Common myeloid progenitor, CD34-positive (primary cell): ENCODE measurements around the gene NBPF12.
"Not testable (repeated sequence)": the region's sequence is repeated elsewhere in the genome, so short reads cannot be mapped to it uniquely, and the experiment has no call there.

Experiments
- CTCF ChIA-PET: fragments of 350-600 bp; sonication (Branson Sonifier 250); formaldehyde crosslinking; loops from one replicate; lab custom pipeline; 2021; ENCODE audit warnings: antibody characterized with exemption; lab: Charles Lee
- POLR2A ChIA-PET: fragments of 350-600 bp; sonication (Branson Sonifier 250); formaldehyde crosslinking; loops from one replicate; lab custom pipeline; 2021; ENCODE audit warnings: antibody characterized with exemption; lab: Charles Lee
- DNase-seq, 3 donors: peaks; one replicate each; pipeline versions ENCODE4 v3.0.0 to v3.0.0-alpha.2; 2013
- H3K27ac ChIP-seq, 2 experiments: 1 replicate in 1 of 2; 2 replicates in 1 of 2; pipeline ENCODE4 v1.7.0; 2013; ENCODE audit warnings: inconsistent platforms in 2 of 2, low read length in 2 of 2, mild to moderate bottlenecking in 2 of 2, low read depth in 1 of 2, moderate library complexity in 1 of 2; ENCODE audit not compliant: severe bottlenecking in 2 of 2, insufficient read depth in 1 of 2, poor library complexity in 1 of 2
- H3K27me3 ChIP-seq, 5 experiments: replicated peaks in 2 of 5; 1 replicate in 3 of 5; 2 replicates in 2 of 5; pipeline versions ENCODE4 v1.6.1 to v1.7.0; 2013; ENCODE audit warnings: low read length in 4 of 5, mild to moderate bottlenecking in 2 of 5, moderate library complexity in 2 of 5, inconsistent platforms in 1 of 5; ENCODE audit not compliant: insufficient read depth in 5 of 5, control insufficient read depth in 4 of 5
- H3K36me3 ChIP-seq, 4 experiments: 1 replicate in 2 of 4; 2 replicates in 2 of 4; pipeline versions ENCODE4 v1.6.1 to v1.7.0; 2013; ENCODE audit warnings: low read length in 3 of 4, control low read depth in 1 of 4, mild to moderate bottlenecking in 1 of 4; ENCODE audit not compliant: control insufficient read depth in 4 of 4, insufficient read depth in 4 of 4
- H3K4me1 ChIP-seq, 4 experiments: 1 replicate in 3 of 4; 2 replicates in 1 of 4; pipeline versions ENCODE4 v1.6.1 to v1.7.1; 2013; ENCODE audit warnings: low read length in 3 of 4, mild to moderate bottlenecking in 3 of 4, control low read depth in 1 of 4, inconsistent platforms in 1 of 4, moderate library complexity in 1 of 4; ENCODE audit not compliant: control insufficient read depth in 4 of 4, insufficient read depth in 4 of 4; ENCODE audit errors: control extremely low read depth in 1 of 4
- H3K4me3 ChIP-seq, 7 experiments: 1 replicate in 4 of 7; 2 replicates in 3 of 7; pipeline versions ENCODE4 v1.5.1 to v1.7.0; 2013; ENCODE audit warnings: mild to moderate bottlenecking in 7 of 7, low read length in 6 of 7, moderate library complexity in 6 of 7, inconsistent platforms in 2 of 7, low read depth in 2 of 7, control low read depth in 1 of 7; ENCODE audit not compliant: insufficient read depth in 4 of 7, control insufficient read depth in 1 of 7; ENCODE audit errors: extremely low read depth in 1 of 7
- H3K9me3 ChIP-seq, 5 experiments: 1 replicate in 4 of 5; 2 replicates in 1 of 5; pipeline versions ENCODE4 v1.6.1 to v1.7.1; 2013; ENCODE audit warnings: low read length in 4 of 5, mild to moderate bottlenecking in 2 of 5, inconsistent platforms in 1 of 5, low read depth in 1 of 5, moderate library complexity in 1 of 5; ENCODE audit not compliant: control insufficient read depth in 4 of 5, insufficient read depth in 2 of 5; ENCODE audit errors: control extremely low read depth in 1 of 5
- WGBS: methylation state at CpG from one replicate; pipeline ENCODE4 v1.1.5; 2013; ENCODE audit not compliant: insufficient coverage; 5-methylcytosine and 5-hydroxymethylcytosine counted together

NBPF12 gene

GRCh38 chr1:146943342-146943886, 5.3 kb downstream of the NBPF12 start:
- POLR2A ChIA-PET, H3K36me3 ChIP-seq, H3K27ac ChIP-seq, H3K9me3 ChIP-seq, H3K27me3 ChIP-seq, H3K4me3 ChIP-seq, H3K4me1 ChIP-seq, CTCF ChIA-PET, DNase-seq: not testable (repeated sequence)
- 100% methylated on average over 1 of the region's 6 CpGs for WGBS

GRCh38 chr1:146948127-146948526, 10.0 kb downstream of the NBPF12 start:
- H3K36me3 ChIP-seq, CTCF ChIA-PET, H3K27ac ChIP-seq, POLR2A ChIA-PET, H3K9me3 ChIP-seq, H3K4me1 ChIP-seq, H3K4me3 ChIP-seq, H3K27me3 ChIP-seq, DNase-seq: not testable (repeated sequence)
- WGBS = no CpG with 5 or more reads among the region's 4 CpGs

DNA sequence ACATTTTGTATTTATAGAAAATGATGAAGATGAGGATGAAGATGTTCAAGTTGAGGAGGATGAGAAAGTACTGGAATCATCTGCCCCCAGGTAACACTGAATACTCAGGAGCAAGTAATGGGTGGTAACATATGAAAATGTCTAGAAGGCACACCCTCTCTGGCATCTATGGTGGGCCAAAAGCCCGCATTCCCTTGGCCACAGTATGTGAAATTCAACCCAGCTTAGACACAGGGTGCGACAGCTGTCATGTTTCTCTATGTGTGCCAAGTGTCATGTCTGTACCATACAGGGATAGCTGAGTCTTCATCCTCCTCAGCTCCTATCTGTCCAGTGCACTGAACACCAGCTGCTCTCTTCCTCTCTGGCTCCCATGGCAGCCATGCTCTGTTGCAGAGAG, 26.2 kb downstream of the NBPF12 start:
- H3K27me3 ChIP-seq, POLR2A ChIA-PET, CTCF ChIA-PET, H3K4me1 ChIP-seq, H3K36me3 ChIP-seq, H3K9me3 ChIP-seq, DNase-seq, H3K4me3 ChIP-seq, H3K27ac ChIP-seq: not testable (repeated sequence)
- WGBS = 100% methylated on average over 1 of the region's 2 CpGs

GRCh38 chr1:146966351-146966750, 28.2 kb downstream of the NBPF12 start:
- POLR2A ChIA-PET, CTCF ChIA-PET: not testable (repeated sequence)
- 60% methylated on average over 2 of the region's 8 CpGs for WGBS

DNA sequence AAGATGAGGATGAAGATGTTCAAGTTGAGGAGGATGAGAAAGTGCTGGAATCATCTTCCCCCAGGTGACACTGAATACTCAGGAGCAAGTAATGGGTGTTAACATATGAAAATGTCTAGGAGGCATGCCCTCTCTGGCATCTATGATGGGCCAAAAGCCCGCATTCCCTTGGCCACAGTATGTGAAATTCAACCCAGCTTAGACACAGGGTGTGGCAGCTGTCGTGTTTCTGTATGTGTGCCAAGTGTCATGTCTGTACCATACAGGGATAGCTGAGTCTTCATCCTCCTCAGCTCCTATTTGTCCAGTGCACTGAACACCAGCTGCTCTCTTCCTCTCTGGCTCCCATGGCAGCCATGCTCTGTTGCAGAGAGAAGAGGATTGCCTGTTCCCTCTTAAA, 32.5 kb downstream of the NBPF12 start:
- not testable (repeated sequence) for H3K9me3 ChIP-seq
- WGBS = 100% methylated on average over 1 of the region's 2 CpGs

More at GRCh38 chr1:146966351-146966750, 28.2 kb downstream of the NBPF12 start:
- H3K4me1 ChIP-seq, H3K27ac ChIP-seq, H3K27me3 ChIP-seq, H3K36me3 ChIP-seq, H3K9me3 ChIP-seq, H3K4me3 ChIP-seq: not testable (repeated sequence)
- peak in 2 of 3 donors; percentile 6 to 10 for DNase-seq

DNA sequence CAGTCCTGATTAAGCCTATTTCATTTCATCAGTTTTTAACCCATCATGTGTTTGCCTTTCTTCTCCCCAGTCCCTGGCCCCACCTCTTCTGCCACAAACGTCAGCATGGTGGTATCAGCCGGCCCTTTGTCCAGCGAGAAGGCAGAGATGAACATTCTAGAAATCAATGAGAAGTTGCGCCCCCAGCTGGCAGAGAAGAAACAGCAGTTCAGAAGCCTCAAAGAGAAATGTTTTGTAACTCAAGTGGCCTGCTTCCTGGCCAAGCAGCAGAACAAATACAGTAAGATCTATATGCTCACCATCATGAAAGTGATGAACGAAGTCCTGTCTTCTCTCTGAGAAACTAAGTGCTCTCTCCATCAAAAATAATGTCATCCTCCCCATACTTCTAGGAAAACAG, 34.6 kb downstream of the NBPF12 start:
- H3K9me3 ChIP-seq, CTCF ChIA-PET, POLR2A ChIA-PET, H3K36me3 ChIP-seq, H3K4me1 ChIP-seq, DNase-seq, H3K27me3 ChIP-seq, H3K27ac ChIP-seq, H3K4me3 ChIP-seq: not testable (repeated sequence)
- no CpG with 5 or more reads among the region's 5 CpGs for WGBS

More for the DNA sequence above, 32.5 kb downstream of the NBPF12 start:
- H3K4me1 ChIP-seq, POLR2A ChIA-PET, H3K27ac ChIP-seq, DNase-seq, H3K4me3 ChIP-seq, CTCF ChIA-PET, H3K36me3 ChIP-seq, H3K27me3 ChIP-seq: not testable (repeated sequence)

DNA sequence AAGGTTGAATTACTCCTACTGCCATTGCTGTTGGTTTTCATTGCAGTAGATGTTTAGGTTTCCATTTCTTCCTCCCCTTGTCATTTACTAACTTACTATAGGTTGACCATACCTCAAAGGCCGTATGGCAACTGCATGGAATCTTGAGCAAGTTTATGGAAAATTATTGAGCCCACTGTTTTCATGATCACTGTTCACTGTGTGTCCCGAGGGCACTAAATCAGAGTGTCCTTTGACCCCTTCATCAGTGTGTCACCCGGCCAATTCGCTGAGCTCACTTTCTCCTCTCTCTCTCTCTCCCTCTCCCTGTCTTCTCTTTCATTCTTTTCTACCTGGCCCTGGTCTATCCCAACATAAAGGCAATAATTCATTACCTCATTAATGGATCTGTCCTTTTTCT, 47.7 kb downstream of the NBPF12 start:
- H3K27ac ChIP-seq, CTCF ChIA-PET, H3K4me3 ChIP-seq, H3K27me3 ChIP-seq, H3K36me3 ChIP-seq, POLR2A ChIA-PET, H3K9me3 ChIP-seq, H3K4me1 ChIP-seq, DNase-seq: not testable (repeated sequence)
- WGBS = 100% methylated on average over 2 of the region's 4 CpGs
